GM12873 (cell line): ENCODE data around the gene MLYCD.

Experiments used
- CTCF ChIP-seq: IDR thresholded peaks from 2 replicates; pipeline ENCODE4 v1.5.1; 2012; ENCODE audit warnings: low read depth, mild to moderate bottlenecking, moderate library complexity, low read length, control low read depth; ENCODE audit not compliant: insufficient read depth; ENCODE audit errors: missing control alignments

MLYCD gene

DNA sequence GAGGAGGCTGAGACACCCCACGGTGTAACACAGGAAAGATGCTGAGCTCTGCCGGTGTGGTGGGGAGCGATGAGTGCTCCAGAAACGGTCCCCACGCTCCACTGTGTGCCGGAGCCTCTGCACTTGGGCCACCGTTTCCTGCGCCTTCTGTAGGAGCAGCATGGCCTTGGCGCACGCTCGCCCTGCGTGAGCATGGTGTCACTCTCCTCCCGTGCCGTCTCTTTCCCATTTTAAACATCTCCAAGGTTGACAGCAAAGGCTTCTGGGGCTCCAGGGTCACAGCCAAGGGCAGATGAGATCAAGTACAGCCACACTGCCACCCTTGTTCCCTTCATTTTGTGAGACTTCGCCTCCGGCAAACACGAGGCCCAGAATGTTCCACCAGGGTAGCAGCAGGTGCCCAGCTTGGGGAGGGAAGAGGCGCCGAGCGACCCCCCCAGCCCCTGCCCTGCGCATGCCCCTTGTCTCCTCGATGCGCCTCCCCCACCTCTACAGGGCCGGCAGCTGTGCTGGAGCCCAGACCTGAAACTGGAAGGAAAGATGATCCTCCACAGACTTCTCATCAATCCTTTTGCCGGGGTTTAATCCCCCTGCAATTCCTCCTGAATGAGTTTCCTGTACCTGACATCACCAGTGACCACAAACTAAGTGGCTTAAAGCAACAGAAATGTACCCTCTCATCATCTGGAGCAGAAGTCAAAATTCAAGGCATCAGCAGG, 34.2 kb downstream of the MLYCD start:
- no peak for TF ChIP-seq CTCF

- TF ChIP-seq CTCF: no peak
Observed at GRCh38 chr16:83933885-83934683, 35.2 kb downstream of the MLYCD start.

- TF ChIP-seq CTCF: no peak
Observed at GRCh38 chr16:83934684-83934977, 35.7 kb downstream of the MLYCD start.

GRCh38 chr16:83935005-83935857, 36.3 kb downstream of the MLYCD start:
- TF ChIP-seq CTCF: no peak

- TF ChIP-seq CTCF: no peak
Observed at GRCh38 chr16:83935858-83936255, 36.9 kb downstream of the MLYCD start.

DNA sequence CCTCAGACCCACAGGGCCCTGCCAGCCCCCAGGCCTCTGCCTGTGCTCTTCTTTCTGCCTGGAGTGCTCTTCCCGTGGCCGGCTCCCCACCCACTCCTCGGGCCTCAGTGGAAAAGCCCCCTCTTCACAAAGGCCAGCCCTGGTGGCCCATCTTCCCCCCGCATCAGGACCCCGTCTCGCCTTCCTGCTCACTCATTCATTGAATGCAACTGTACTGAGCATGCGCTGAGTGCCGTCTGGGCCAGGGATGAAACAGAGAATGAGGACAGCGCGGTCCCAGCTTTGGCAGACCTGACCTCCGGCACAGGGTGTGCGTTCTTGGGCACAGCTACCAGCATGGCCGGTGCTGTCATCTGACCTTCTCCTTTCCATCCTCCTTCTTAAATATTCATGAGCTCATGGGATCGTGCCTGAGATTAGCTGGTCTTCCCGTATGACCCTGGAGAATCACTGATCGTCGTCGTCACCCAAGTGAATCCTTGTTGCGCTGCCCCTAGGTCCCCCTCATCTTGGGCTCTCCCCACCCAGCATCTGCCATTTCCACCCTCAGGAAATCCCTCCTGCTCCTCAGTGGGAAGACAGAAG, 37.8 kb downstream of the MLYCD start:
- no peak for TF ChIP-seq CTCF
